ENCODE measurements around the gene MYH9.

Gene MYH9

DNA sequence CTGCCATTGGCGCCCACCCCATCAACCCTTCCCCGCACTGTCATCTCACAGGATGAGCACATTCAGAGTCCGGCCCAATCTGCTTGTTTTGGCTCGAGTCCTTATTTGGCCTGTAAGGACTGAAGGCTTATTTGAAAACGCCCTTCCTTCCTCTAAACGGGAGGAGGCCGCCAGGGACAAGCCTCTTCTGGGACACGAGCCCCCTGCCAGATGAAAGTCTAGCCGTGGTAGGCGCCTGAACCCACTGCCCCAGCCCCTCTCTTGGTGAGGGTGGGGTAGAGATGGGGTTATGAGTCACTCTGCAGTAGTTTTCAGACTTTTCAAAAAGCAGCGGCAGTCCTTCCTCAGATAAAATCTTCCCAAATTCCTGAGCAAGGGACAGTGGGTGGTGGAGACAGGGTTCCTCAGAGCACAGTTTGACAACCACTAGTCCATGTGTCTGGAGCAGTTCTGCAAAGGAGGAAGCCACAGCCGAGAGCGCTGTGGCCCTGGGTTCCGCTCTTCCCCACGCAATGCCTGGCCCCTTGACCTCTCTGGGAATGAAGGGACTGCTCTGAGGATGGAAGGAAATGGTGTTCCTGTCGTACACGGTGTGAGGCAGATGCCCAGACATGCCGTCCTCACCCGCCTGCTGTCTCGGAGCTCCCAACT lies 57.0 kb downstream of the MYH9 start:
- DNase-seq (ENCODE audit: low spot score): peak; percentile 90

DNA sequence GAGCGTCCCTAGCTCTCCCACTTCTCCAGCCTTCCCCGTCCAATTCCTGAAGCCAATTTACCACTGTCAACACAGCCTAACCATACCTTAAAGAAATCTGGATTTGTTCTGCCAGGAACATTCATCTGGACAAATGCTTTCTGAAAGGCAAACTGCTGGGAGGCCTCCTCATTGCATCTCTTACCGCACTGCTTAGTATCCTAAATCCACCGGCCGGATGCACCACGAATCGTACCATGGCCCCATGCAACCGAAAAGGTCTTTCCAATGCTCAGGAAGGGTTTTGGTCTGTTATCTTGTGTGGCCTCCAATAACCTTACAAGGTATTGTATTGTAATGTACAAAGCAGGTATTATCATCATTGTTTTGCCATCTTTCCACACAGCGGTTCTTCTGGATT lies 57.6 kb downstream of the MYH9 start:
- DNase-seq (ENCODE audit: low spot score): no peak

DNA sequence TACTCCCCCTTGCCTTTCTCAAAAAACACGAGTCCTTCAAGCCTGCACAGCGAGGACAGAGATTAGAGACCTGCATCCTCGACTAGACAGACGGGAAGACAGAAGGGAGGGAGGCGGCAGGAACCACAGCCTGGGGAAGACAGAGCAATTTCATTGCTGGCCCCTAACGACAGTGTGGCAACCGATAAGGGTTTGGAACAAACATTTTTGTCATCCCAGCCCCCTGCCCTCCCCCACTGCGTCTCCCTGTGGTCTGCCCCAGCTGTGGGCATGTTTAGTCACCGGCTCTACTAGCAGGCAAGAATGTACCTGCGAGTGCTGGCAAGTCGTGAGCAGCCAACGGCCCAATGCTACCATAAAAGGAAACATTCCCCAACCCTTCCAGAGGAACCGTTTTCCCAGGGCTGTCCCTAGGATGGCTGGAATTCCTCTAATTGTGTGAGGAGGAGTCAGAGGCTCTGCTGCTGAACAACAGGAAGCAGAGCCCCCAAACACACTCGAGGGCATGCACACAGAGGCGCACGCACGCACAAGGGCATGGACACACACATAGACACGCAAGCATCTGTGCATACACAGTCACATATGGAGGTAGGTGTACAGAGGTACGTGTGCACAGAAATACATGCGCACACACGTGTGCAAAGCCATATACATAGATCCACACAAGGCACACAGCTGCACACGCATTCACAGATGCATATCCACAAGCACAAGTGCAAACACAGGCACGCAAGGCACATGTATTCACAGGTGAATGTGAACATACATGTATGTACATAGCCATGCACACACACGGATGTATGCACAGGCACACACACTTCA lies 58.3 kb downstream of the MYH9 start:
- DNase-seq (ENCODE audit: low spot score): peak; percentile 94

DNA sequence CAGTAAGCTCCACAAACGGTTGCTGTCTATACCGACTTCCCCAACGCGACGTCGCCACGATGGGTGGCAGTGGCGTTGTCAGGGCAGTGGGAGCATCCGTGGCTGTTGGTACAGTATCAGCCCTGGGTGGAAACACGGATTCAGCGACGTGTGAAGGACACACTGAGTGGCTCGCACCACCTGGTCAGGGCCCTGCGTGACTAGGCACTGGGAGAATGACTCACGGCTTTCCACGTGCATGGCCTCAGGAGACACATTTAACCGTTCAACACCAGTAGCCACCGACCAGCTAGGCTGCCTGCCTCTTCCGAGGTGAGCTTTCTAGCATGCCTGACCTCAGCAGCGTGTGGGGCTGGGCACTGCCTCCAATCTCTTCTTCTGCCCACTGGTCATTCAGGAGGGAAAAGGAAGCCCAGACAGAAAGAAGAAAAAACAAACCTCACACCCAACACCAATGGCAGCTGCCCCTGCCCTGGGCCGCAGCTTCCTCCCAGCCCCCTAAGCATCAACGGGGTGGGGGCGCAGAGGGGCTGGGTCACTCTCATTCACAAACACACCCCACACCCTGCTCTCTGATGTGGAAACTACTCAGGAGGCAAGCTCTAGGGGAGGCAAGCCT lies 59.0 kb downstream of the MYH9 start:
- peak; percentile 80 for DNase-seq (ENCODE audit: low spot score)

DNA sequence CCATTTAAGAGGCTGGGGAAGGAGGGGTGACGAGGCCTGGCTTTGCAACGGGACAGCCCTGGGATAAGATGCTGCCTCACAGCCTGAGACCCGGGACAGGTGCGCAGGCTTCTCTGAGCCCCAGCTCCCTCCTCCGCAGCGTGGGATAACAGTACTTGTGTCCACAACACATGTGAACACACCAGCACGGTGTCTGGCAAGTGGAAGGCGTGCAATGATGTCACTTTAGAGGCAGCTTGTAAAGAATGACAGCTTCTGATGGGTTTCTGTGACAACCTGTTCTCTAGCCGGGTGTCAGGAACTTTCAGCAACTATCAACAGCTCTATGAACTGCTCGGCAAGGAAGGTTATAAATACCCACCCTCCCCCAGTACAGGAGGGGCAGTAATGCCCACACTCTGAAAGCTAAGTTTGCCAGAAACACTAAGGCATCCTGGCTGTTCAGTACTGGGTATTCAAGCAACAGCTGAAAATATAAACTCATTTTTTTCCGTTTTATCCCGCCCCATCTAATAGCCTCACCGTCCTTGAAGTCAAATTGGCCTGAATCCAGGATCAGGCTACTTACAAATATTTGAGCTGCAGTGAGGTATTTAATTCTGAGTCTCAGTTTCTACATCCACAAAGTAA lies 59.7 kb downstream of the MYH9 start:
- DNase-seq (ENCODE audit: low spot score): no peak

DNA sequence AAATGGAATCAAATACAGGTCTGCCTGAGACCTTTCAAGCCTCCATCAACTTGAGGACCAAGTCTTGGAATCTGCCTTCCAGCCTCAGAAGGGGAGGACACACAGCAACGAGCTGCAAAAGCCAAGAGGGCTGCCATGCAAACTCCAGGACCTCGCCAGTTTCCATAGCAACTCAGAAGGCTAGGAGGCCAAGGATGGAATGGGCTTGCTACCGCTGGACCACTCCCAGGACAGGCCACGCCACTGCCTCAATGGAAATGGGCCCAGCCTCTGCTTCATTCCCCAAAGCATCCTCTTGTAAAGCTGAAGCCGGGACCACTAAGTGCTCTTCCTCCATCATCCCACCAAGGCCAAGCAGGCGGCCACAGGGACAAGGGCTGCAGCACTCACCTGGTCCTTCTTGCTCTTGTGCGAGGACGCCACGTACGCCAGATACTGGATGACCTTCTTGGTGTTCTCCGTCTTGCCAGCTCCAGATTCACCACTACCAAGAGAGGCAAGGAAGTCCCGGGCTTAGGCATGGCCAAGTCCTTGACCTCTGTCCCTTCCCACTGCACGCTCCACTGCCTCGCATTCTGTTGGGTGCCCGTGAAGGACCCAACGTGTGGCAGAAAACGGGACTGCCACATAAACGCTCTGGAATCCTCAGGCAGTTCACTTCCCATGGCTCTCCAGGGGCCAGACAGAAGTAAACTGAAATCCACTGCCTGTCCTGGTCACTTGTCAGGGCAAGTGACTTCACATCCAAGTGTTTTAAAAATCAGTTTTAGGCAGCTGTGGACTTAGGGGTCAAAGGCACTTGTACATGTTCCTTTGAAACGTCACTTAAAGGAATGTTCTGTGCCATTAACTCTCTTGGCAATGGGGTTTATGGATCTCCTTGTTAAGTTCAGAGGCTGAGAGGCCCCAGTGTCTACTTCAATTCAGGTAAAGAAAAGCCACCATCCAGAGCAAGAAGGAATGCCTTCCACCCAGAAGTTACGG lies 61.3 kb downstream of the MYH9 start:
- DNase-seq (ENCODE audit: low spot score): no peak

DNA sequence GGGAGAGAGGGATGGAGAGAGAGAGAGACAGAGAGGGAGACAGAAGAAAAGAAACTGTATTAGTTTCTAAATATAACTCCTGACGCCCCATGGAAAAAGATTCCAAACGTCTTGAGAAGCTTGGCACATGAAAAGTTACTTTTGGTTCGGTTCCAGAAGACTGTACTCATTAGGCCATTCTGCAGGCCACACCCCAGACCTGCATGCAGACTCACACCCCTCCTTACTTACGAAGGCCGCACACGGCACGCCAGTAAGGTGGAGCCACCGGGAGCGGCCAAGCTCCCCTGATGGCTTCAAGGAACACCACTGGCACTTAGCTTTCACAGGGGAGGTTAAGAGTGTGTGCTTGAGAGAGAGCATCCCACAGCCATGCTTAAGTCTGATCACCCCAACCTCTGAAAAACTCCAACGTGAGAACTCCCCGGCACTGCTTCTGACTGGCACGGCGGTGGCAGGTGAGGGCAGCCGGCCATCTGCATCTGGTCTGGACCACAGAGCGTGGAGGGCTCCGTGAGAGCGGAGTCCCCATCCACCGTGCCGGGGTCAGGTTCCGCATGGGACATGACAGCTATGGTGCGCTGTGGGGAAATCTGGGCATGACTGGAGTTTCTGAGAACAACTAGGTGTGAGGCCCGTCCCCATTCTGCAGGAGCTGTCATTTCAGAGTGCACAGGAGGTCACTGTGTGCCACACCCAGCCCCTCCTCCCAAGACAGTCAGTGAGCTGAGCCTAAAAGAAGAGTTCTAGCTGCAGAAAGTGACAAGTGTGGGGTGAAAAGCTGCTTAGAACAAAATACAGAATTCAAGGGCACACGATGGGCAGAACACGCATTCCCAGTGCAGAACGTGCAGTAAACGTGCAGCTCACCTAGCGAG lies 62.4 kb downstream of the MYH9 start:
- DNase-seq (ENCODE audit: low spot score): no peak

DNA sequence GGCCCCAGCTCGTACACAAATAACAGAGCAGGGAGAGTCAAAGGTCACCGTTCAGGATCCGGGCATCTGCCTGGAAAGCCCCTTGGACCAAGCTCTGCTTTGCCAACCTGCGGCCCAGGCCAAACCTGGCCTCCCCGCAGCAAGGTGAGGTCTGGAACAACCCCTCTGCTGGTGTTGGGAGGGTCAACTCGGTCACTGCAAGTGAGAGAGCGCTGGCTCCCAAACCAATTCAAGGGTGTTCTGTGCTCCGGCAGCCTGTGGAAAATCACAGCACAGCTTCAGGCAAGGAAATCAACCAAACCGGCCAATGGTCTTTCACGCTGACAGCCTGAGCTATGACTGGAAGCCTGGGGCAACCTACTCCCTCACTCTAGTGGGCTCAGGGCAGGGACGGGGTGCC lies 63.4 kb downstream of the MYH9 start:
- no peak for DNase-seq (ENCODE audit: low spot score)

DNA sequence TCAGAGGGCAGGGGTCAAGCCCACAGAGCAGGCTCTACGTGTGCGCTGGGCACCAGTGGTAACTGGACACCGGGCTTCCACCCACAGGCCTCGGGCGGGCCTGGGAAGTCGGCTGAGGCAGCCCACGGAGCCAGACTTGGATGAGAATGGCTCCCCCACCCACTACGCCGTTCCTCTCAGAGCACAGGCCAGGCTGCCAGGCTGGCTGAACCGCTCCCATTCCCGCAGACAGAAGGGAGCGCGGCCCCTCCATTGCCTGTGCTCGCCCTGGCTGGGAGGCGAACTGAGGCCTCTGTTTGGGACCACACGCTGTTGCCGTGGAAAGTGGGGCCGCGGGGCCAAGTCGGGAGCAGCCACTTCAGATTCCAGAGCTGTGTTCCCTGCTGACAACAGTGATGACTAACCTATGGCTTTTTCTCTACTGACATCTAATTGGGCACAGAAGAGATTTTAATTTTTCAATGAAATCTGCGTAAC lies 63.9 kb downstream of the MYH9 start:
- DNase-seq (ENCODE audit: low spot score): no peak

DNA sequence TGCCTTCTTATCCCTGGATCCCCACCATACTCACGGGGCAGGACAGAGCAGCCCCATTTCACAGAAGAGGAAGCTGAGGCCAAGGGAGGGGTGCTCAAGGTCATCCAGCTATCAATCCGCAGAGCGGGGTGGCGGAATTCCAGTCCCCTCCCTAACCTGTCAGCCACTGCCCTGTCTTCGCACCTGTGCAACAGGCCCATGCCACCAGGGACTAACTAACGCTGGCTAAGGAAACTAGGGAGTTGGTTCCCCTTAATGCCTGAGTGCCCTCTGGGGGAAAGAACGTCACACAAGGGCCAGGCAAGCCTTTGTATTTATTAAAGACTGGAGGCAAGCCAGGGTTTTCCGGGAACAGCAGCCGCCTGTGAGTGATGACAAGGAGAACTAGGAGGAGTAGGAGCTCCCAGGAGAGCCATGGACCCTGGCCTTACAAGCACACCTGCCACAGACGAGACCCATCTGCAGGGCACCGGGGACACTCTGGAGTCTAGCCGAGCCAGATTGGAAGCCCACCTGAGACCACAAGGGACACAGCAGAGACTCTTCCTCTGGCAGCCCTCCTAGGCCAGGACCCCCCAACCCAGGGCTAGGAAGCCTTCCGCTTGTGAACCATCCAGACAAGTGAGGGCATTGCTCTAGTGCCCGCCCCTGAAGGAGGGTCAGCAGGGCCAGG lies 64.4 kb downstream of the MYH9 start:
- no peak for DNase-seq (ENCODE audit: low spot score)

DNA sequence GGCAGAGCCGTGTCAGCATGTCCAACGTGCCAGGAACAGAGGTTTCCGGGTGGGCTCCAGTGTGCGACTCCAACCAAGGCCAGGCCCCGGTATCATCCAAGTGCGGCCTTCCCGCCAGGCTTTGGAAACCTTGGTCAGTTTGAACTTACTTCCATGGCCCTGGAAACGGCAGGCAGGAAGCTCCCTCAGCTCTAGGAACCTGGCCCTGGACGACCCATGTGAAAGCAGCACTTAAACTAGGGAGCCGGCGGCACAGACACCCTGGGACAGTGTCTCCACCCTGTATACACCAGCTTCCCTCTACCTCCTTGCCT lies 65.2 kb downstream of the MYH9 start:
- no peak for DNase-seq (ENCODE audit: low spot score)

DNA sequence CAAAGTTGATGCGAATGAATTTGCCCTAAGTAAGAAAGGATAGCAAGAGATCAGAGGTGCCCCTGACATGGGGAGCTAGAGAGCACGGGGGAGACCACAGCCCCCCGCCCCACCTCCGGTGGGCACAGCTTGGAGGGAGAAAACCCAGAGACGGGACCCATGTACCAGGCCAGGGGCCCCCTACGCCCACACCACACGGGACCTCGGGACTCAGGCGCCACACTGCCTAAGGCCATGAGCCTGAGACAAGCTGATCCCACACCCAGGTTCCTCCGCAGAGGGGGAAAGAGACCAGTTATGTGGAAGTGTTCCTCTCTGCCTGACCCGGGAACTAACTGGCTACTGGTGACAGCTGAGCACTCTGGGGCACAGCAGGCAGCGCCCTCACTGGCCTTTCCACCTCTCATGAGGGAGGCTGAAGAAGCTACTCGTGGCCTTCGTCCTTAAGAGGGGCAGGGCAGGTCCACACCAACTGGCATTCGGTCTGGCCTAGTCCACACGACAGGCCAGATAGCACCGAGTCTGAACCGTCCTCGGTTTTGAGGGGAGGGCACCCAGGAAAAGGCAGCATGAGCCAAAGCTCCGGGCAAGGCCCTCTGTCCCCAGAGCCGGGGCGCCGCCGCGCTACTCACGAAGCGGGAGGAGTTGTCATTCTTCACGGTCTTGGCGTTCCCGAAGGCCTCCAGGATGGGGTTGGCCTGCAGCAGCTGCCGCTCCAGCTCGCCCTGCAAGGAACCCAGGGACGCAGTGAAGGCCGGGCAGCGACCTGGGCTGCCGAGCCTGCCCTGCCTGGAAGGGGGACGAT lies 65.8 kb downstream of the MYH9 start:
- no peak for DNase-seq (ENCODE audit: low spot score)

DNA sequence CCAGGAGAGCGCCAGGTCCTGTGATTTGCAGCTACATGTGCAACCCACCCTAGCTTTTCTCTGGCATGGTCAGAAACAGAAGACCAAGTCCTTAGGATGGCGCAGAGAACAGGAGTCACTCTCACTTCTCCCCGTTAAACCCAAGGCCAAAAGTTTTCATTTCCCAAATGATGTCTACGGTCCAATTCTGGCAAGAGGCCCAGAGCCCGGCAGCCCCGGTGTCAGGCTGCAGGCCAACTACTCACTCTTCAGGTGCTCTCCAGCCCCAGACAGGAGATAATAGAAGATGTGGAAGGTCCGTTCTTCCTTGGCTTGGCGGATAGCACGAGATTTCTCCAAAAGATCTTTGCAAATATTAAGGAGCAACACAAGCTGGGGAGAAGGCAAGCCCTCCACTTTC lies 67.2 kb downstream of the MYH9 start:
- no peak for DNase-seq (ENCODE audit: low spot score)

DNA sequence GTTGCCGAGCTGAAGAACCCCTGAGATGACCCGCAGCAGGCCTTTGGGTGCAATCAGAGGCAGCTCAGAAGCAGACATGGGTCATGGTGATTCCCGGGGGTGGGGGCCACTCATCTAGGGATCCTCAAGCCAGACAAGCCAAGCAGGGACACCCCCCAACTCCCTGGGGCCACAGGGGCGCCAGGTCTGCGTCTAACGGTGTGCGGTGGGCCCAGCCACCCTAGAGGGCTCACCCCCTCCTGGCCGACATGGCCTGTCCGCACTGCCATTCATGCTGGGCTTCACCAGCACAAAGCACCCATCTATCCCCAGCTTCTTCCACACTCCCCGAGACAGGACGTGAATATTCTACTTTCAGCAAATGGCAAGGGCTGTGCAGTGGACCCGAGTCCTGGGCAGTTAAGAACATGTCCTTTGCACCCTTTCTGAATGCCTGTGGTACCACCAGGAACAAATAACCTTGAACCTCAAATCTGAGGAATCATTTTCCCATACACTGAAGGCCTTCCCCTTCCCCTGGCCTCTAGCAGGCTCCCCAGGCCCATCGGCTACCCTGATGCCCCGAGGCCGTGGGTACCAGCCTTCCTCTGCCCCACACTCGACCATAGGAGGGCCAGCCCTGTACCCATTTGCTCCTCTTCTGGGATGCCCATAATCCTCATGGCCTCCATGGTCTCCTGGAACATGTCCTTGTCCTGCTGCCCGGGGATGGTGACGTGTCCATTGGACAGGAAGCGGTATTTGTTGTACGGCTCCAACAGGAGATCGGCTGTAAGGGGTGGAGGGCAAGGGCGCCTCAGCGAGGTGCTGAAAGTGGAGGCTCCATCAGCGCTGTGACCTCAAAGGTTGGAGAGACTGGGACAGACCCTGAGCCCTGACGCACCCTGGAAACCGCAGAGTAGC lies 67.9 kb downstream of the MYH9 start:
- DNase-seq (ENCODE audit: low spot score): no peak

DNA sequence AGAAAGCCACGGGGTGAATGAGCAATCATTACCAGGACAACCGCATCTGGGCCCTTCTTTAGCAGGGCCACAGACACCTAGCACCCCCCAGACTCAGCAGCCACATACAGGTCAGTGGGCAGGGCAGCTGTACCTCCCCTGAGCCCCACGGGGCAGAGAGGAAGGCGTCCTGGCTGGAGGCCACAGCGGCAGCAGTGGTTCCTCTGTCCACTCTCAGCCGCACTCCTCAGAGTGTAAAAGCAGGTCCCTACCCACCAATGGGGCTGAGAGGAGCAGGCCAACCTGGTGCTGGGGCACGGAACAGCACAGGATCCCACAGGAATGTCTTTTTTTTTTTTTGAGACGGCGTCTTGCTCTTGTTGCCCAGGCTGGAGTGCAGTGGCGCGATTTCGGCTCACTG lies 69.3 kb downstream of the MYH9 start:
- no peak for DNase-seq (ENCODE audit: low spot score)

DNA sequence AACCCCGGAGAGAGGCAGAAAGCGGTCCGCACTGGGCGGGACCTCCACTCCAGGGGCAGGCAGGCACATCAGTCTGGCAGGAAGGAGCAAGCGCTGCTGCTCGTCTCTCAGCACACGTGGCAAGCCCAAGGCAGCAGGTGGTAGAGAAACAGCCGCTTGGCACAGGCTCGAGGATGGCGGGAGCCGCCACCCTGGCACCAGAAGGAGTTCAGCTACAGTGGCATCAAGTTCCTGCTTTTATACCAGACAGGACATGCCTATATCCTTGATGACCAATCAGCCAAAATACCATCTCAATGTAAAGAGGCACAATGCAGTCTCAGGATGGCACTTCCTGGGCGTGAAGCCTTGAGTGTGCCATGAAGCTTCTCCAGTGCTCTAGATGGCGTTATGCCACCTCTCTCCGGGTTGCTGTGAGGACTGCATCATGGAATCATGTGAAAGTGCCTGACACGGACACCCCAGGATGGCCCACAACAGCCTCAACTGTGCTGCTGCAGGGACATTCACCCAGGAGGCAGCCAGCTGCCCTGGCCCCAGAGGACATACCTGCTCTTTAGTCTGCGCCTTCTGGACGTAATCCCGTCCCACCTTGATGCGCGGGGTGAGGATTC lies 70.0 kb downstream of the MYH9 start:
- no peak for DNase-seq (ENCODE audit: low spot score)

DNA sequence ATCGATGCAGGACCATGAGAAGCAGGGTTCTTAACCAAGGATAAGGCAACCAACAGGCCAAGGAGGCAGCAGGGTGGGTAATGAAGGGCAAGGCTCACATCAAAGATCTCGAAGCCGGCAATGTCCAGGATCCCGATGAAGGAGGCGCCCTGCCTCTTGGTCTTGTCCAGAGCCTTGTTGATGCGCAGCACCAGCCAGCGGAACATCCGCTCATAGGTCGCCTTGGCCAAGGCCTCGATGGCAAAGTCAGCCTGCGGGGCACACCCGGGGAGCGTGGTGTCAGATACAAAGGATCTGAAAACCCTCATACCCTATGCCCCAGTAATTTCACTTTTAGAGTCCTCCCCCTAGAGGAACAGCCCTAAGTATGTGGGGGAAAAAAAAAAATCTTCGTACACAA lies 71.3 kb downstream of the MYH9 start:
- DNase-seq (ENCODE audit: low spot score): no peak

DNA sequence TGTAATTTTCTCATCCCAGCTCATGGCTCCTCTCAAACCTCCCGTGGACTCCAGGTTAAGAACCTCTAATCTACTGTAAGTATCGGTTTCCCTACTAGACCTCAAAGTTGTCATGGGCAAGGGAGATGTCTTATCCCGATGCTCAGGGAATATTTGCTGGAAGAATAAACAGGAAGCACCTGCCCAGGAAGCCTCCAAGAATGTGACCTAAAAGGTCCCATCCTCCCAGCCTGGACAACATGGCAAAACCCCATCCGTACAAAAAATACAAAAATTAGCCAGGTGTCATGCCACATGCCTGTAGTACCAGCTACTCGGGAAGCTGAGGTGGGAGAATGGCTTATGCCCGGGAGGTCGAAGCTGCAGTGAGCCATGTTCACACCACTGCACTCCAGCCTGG lies 72.4 kb downstream of the MYH9 start:
- DNase-seq (ENCODE audit: low spot score): peak; percentile 33
